AG10803 (cell line): ENCODE measurements around the gene EXOSC1.

Source experiments
- DNase-seq: peaks from one replicate; pipeline ENCODE4 v3.0.0; 2010; ENCODE audit warnings: low read depth
- H3K4me3 ChIP-seq: 2 replicates; pipeline ENCODE4 v1.5.1; 2011; ENCODE audit warnings: mild to moderate bottlenecking, low read length, control low read depth
- TF ChIP-seq, protein P1 (sequence below): conservative IDR thresholded peaks from 2 replicates; pipeline ENCODE4 v1.5.1; 2011; ENCODE audit warnings: mild to moderate bottlenecking, low read length, control low read depth, inconsistent platforms

EXOSC1 gene

GRCh38 chr10:97445357-97445721, 467 bp downstream of the EXOSC1 start:
- TF ChIP-seq, protein P1, sequence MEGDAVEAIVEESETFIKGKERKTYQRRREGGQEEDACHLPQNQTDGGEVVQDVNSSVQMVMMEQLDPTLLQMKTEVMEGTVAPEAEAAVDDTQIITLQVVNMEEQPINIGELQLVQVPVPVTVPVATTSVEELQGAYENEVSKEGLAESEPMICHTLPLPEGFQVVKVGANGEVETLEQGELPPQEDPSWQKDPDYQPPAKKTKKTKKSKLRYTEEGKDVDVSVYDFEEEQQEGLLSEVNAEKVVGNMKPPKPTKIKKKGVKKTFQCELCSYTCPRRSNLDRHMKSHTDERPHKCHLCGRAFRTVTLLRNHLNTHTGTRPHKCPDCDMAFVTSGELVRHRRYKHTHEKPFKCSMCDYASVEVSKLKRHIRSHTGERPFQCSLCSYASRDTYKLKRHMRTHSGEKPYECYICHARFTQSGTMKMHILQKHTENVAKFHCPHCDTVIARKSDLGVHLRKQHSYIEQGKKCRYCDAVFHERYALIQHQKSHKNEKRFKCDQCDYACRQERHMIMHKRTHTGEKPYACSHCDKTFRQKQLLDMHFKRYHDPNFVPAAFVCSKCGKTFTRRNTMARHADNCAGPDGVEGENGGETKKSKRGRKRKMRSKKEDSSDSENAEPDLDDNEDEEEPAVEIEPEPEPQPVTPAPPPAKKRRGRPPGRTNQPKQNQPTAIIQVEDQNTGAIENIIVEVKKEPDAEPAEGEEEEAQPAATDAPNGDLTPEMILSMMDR: no peak
- no peak for DNase-seq

DNA sequence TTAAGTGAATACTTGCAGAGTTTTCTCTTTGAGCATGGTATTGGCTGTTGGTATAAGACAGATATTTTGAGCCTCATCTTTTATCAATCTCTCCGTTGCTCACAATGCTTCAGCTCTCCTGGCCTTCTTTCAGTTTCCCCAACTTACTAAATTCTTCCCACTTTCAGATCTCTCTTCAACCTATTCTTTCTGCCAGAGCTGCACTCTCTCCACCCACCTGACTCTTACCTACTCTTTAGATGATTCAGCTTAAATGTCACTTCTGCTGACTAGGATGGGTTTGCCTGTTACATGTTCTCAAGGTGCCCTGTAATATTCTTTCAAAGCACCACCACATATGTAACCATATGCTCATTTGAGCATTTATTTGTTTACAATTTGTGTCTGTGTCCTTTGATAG, 1.6 kb downstream of the EXOSC1 start:
- no peak for DNase-seq
- H3K4me3 ChIP-seq: no peak overlapping the region
- TF ChIP-seq, protein P1: no peak

More at GRCh38 chr10:97445357-97445721, 467 bp downstream of the EXOSC1 start:
- H3K4me3 ChIP-seq: peak overlapping the region; percentile 98

DNA sequence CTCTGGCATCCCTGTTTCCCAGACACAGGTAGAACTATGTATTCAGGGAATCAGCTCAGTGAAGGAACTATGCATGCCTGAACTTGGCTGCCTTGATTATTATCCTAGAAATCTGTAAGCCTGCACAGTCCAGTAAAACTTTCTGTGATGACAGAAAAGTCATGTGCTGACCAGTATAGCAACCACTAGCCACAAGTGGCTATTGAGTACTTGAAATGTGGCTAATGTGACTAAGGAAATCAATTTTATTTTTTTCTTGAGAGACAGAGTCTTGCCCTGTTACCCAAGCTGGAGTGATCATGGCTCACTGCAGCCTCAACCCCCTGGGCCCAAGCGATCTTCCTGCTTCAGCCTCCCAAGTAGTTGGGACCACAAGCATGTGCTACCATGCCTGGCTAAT, 3.5 kb downstream of the EXOSC1 start:
- DNase-seq: no peak
- TF ChIP-seq, protein P1: no peak
- H3K4me3 ChIP-seq: no peak overlapping the region

DNA sequence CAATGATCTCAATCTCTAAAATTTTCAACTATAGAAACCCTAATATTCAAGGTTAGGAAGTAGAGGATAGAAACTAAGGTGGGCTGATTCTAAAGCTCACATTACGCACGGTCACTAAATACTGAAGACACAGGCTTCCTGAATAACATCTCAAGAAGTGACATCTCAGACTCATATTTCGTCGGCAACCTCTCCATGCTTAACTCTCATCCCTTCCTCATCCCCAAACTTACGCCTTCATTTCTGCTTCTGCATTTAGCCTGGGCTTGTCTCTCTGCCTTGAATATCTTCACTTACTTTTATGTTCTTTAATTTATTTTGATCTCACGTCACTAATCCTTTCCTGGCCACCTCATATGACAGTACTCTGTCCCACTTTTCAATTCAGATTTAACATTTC, 10.6 kb downstream of the EXOSC1 start:
- no peak for DNase-seq
- TF ChIP-seq, protein P1: no peak
- H3K4me3 ChIP-seq: no peak overlapping the region

GRCh38 chr10:97434557-97434956, 11.2 kb downstream of the EXOSC1 start:
- TF ChIP-seq, protein P1: no peak
- no peak for DNase-seq
- H3K4me3 ChIP-seq: no peak overlapping the region

DNA sequence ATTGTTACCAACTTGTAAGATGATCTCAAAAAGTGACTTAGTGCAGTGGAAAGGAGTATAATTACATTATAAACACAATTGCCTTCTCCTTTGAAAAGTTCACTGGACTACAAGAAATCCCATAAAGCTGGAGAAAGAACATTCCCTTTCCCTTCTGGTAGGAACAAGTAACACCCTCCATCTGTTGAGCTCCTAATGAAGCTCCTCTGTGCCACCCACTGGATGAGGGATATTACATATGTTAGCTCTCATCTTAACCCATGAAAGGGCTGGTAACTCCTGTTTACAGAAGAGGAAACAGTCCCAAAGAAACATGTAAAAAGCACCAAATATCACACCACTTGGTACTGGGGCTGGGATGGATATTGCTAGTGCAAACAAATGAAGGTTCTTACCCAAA, 11.8 kb downstream of the EXOSC1 start:
- DNase-seq: no peak
- no peak overlapping the region for H3K4me3 ChIP-seq
- TF ChIP-seq, protein P1: no peak

DNA sequence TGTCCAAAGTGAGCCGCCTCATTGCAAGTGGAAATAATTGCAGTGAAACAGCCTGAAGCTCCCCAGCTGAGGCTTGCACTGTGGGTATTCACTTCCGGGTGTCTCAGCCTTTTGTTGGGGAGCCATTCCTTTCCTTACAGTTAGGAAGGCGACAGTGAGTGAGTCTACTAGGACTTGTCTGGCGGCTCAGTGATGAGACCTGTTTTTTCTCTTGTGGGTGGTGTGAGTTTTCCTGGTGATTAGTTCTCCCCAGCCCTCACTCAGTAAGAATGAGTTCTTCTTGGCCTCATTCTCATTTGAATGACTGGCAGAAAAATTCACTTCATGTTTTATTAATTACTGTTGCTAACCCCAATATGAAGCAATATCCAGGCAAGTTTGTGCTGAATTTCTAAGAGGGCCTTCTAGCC, 17.2 kb downstream of the EXOSC1 start:
- TF ChIP-seq, protein P1: no peak
- DNase-seq: peak; percentile 80
- peak overlapping the region; percentile 95 for H3K4me3 ChIP-seq
